Nephron progenitor cell (in vitro differentiated cells): ENCODE data around the gene ATG5.
A peak's percentile ranks its signal among the peaks of the same experiment; 100 is the strongest.
"Not testable (repeated sequence)": the region's sequence is repeated elsewhere in the genome, so short reads cannot be mapped to it uniquely, and the experiment has no call there.

Experiments
- DNase-seq: peaks from one replicate; pipeline ENCODE4 v3.0.0; 2021
- H3K27ac Mint-ChIP-seq: 2 replicates; pipeline ENCODE4 v1.8.0; 2021; ENCODE audit warnings: mild to moderate bottlenecking, moderate library complexity, mixed read lengths
- H3K27me3 Mint-ChIP-seq: 2 replicates; pipeline ENCODE4 v1.8.0; 2021; ENCODE audit warnings: mild to moderate bottlenecking, low read depth, mixed read lengths; ENCODE audit not compliant: poor library complexity
- H3K36me3 Mint-ChIP-seq: 2 replicates; pipeline ENCODE4 v1.8.0; 2021; ENCODE audit warnings: low read depth, mixed read lengths
- H3K4me1 Mint-ChIP-seq: 2 replicates; pipeline ENCODE4 v1.8.0; 2021; ENCODE audit warnings: mixed read lengths
- H3K4me3 Mint-ChIP-seq: 2 replicates; pipeline ENCODE4 v1.8.0; 2021; ENCODE audit warnings: mild to moderate bottlenecking, moderate library complexity, mixed read lengths
- H3K9me3 Mint-ChIP-seq: 2 replicates; pipeline ENCODE4 v1.8.0; 2021; ENCODE audit warnings: mild to moderate bottlenecking, moderate library complexity, mixed read lengths
- TF ChIP-seq, protein P1 (sequence below): fragments of 200-600 bp; sonication (generic); IDR thresholded peaks from 2 replicates; pipeline ENCODE4 v1.5.0; 2021; ENCODE audit warnings: antibody characterized with exemption

ATG5 gene

DNA sequence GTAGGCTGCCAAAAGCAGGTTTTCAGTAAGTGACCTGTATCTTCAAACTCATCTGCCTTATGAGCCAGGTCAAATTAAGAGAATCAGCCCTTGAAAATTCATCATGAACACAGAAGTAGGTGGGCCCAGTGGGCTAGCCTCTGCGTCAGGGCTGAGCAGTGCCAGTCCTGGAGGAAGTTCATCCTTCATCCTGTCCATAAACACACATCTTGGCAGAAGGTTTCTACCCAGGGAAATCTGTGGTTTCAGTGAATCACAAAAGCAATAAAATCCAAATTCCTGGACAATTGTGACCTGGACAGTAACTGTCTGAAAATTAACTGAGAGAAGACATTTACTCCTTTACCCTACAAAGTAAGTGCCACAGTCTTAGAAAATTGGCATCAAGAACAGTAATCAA lies 72.4 kb downstream of the ATG5 start:
- Mint-ChIP-seq H3K27ac (no peak overlapping the region), H3K4me1 (peaks cover 33% of the 10 kb centered on the region), H3K27me3 (no peaks in the 10 kb centered on the region), H3K36me3 (peaks cover 19% of the 10 kb centered on the region), H3K4me3 (no peak overlapping the region), H3K9me3 (no peaks in the 10 kb centered on the region)
- DNase-seq: no peak
- TF ChIP-seq, protein P1, sequence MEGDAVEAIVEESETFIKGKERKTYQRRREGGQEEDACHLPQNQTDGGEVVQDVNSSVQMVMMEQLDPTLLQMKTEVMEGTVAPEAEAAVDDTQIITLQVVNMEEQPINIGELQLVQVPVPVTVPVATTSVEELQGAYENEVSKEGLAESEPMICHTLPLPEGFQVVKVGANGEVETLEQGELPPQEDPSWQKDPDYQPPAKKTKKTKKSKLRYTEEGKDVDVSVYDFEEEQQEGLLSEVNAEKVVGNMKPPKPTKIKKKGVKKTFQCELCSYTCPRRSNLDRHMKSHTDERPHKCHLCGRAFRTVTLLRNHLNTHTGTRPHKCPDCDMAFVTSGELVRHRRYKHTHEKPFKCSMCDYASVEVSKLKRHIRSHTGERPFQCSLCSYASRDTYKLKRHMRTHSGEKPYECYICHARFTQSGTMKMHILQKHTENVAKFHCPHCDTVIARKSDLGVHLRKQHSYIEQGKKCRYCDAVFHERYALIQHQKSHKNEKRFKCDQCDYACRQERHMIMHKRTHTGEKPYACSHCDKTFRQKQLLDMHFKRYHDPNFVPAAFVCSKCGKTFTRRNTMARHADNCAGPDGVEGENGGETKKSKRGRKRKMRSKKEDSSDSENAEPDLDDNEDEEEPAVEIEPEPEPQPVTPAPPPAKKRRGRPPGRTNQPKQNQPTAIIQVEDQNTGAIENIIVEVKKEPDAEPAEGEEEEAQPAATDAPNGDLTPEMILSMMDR: no peak

DNA sequence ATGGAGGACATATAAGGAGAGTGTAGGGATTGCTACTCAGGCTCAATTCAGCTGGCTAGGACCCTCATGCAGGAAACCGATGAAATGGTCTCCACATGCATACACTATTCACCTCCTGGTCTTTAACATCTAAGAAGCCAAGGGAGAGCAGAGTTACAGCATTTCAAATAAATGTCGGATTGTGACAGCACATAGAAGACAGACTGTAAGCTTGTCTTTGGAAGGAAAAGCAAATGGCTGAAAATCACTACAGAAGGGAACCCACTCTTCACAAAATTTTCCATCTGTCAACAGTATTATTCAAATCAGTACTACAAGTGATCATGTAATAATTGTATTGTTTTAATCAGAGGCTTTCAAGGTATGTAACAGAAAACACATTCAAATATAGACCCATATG lies 72.9 kb downstream of the ATG5 start:
- Mint-ChIP-seq H3K4me3 (no peak overlapping the region), H3K9me3 (no peaks in the 10 kb centered on the region), H3K27ac (no peak overlapping the region), H3K27me3 (no peaks in the 10 kb centered on the region), H3K4me1 (peaks cover 29% of the 10 kb centered on the region), H3K36me3 (peaks cover 21% of the 10 kb centered on the region)
- TF ChIP-seq, protein P1: no peak
- DNase-seq: no peak

DNA sequence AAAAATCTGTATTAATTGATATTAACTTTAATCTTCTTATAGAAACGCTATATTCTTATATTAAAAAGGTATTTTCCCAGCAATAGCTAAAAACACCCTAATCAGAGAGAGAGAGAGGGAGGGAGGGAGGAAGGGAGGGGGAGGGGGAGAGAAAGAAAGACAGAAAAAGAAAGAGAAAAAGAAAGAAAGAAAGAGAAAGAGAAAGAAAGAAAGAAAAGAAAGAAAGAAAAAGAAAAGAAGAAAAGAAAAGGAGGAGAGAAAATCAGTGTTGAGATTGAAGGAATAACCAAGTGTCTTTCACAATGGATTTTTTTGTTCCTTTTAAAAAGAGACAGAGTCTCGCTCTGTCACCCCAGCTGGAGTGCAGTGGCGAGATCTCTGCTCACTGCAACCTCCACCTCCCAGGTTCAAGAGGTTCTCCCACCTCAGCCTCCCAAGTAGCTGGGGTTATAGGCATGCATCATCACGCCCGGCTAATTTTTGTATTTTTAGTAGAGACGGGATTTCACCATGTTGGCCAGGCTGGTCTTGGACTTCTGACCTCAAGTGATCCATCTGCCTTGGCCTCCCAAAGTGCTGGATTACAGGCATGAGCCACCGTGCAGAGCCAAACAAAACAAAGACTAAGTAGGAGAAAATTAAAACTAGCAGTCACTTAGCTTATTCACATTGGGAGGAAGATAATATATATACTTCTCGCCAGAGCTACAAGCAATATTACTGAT lies 73.9 kb downstream of the ATG5 start:
- H3K27me3 Mint-ChIP-seq, H3K9me3 Mint-ChIP-seq, DNase-seq: not testable (repeated sequence)
- peak overlapping the region; percentile 32 for H3K4me3 Mint-ChIP-seq
- H3K4me1 Mint-ChIP-seq: peaks cover 27% of the 10 kb centered on the region
- peaks cover 31% of the 10 kb centered on the region for H3K36me3 Mint-ChIP-seq
- peak overlapping the region; percentile 89 for H3K27ac Mint-ChIP-seq

DNA sequence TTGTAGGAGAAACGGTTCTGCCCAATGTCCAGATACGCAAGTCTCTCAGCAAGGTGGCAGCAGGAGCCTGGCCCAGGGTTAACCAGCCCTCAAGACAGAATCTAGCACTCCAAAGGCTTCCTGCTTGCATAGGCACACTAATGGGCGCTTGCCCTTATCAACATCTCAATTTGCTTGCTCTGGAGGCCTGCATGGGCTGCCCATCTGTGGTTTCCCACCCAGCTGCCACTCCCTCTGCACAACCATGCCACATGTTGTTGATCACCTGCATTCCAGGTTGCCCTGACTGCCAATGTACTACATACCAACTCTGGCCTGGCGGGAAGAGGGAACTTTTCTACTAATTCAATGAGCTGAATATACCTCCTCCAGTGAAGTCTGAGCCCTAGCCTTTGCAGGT lies 74.6 kb downstream of the ATG5 start:
- TF ChIP-seq, protein P1: no peak
- H3K9me3 Mint-ChIP-seq: no peaks in the 10 kb centered on the region
- no peak for DNase-seq
- no peak overlapping the region for H3K4me3 Mint-ChIP-seq
- no peaks in the 10 kb centered on the region for H3K27me3 Mint-ChIP-seq
- H3K27ac Mint-ChIP-seq: no peak overlapping the region
- peaks cover 31% of the 10 kb centered on the region for H3K36me3 Mint-ChIP-seq
- peaks cover 27% of the 10 kb centered on the region for H3K4me1 Mint-ChIP-seq

DNA sequence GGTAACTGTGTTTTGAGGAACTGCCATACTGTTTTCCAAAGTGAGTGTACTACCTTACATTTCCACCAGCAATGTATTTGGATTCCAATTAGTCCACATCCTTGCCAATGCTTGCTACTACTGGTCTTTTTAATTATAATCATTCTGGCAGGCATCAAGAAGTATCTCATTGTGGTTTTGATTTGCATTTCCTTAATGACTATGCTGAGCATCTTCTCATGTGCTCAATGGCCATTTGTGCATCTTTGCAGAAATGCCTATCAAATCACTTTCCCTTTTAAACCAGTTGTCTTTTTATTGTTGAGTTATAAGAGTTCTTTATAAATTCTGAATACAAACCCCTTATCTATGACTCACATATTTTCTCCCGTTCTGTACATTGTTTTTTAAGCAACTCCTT lies 75.9 kb downstream of the ATG5 start:
- Mint-ChIP-seq H3K4me3 (no peak overlapping the region), H3K4me1 (peaks cover 27% of the 10 kb centered on the region), H3K27me3 (no peaks in the 10 kb centered on the region), H3K9me3 (no peaks in the 10 kb centered on the region), H3K36me3 (peaks cover 31% of the 10 kb centered on the region), H3K27ac (no peak overlapping the region)
- TF ChIP-seq, protein P1: no peak
- no peak for DNase-seq

DNA sequence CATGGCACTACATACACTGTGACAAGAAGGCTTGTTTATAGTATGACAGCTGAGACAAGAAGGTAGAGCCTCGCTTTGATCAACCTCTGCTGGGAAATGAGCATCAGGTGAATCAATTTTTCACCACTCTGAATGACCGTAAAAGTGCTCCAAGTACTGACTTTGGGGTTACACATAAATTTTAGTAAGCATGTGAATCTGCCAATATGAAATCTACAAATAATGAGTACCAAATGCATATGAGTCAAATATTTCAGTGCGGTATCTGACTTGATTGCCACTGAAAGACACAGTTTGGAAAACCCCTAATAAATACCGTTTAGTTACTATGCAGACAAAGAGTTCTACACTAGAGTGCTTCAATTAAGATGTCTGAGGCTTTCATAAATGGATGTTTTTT lies 77.8 kb downstream of the ATG5 start:
- peaks cover 41% of the 10 kb centered on the region for H3K36me3 Mint-ChIP-seq
- TF ChIP-seq, protein P1: no peak
- peaks cover 5% of the 10 kb centered on the region for H3K9me3 Mint-ChIP-seq
- H3K27ac Mint-ChIP-seq: no peak overlapping the region
- H3K27me3 Mint-ChIP-seq: no peaks in the 10 kb centered on the region
- no peak overlapping the region for H3K4me3 Mint-ChIP-seq
- peaks cover 11% of the 10 kb centered on the region for H3K4me1 Mint-ChIP-seq
- DNase-seq: no peak
